GM12878 (cell line): ENCODE measurements around the gene PKD1L1. TPM values are rescaled to one million over a fixed set of nuclear protein-coding genes. Genes with fewer than 3 reads are reported as not detected.

Source experiments
- ATAC-seq: fragments of 200-7000 bp; cut with Tn5 transposase; 3 replicates; pipeline ENCODE4 v1.9.1; 2020; ENCODE audit warnings: mild to moderate bottlenecking, moderate library complexity
- BruUV-seq: library from RNA; stranded (reverse); fragments of 400-500 nt; replicated peaks from 2 replicates; lab custom pipeline; 2021; lab: Mats Ljungman, UMichigan
- CTCF ChIA-PET: fragments of 300-600 bp; sonication (Branson Sonifier 250); formaldehyde crosslinking; extraction: SDS; loops from one replicate; lab custom pipeline; 2021; ENCODE audit warnings: inconsistent platforms; lab: Yijun Ruan, JAX
- POLR2A ChIA-PET: fragments of 350-600 bp; formaldehyde crosslinking; extraction: SDS; loops from one replicate; lab custom pipeline; 2021; ENCODE audit warnings: inconsistent platforms; lab: Charles Lee
- RAD21 ChIA-PET: fragments of 300-600 bp; sonication (Branson Sonifier 250); formaldehyde crosslinking; loops from one replicate; lab custom pipeline; 2023; ENCODE audit warnings: antibody characterized with exemption; ENCODE audit not compliant: unreplicated experiment; lab: Charles Lee
- SMC1A ChIA-PET: fragments of 300-600 bp; sonication (Branson Sonifier 250); formaldehyde crosslinking; loops from one replicate; lab custom pipeline; 2023; ENCODE audit not compliant: unreplicated experiment, uncharacterized antibody; lab: Charles Lee
- DNase-seq: peaks from one replicate; pipeline ENCODE4 v3.0.0-alpha.2; 2011; ENCODE audit warnings: low read depth, low spot score
- FAIRE-seq: peaks from 3 replicates; lab custom pipeline; 2011; peaks lifted over from hg19 to GRCh38; lab: Jason Lieb, UNC
- H2AFZ ChIP-seq: 2 replicates; pipeline ENCODE4 v1.6.0; 2011; ENCODE audit warnings: low read depth, low read length, control low read depth; ENCODE audit not compliant: control insufficient read depth
- H3K27ac ChIP-seq: 2 replicates; pipeline ENCODE4 v1.5.1; 2011; ENCODE audit warnings: control low read depth; ENCODE audit not compliant: control insufficient read depth, insufficient read depth
- H3K27me3 ChIP-seq, 2 experiments: replicated peaks in 1 of 2; 2 replicates each; pipeline versions ENCODE4 v1.6.0 to v1.6.1; 2011; ENCODE audit warnings: low read length in 1 of 2; ENCODE audit not compliant: control insufficient read depth in 2 of 2, insufficient read depth in 2 of 2
- H3K36me3 ChIP-seq, 2 experiments: 2 replicates each; pipeline ENCODE4 v1.5.1; 2011; ENCODE audit warnings: low read length in 1 of 2; ENCODE audit not compliant: control insufficient read depth in 2 of 2, insufficient read depth in 2 of 2
- H3K4me1 ChIP-seq: 2 replicates; pipeline ENCODE4 v1.6.1; 2011; ENCODE audit warnings: mild to moderate bottlenecking, low read length, moderate library complexity, mixed read lengths; ENCODE audit not compliant: control insufficient read depth, insufficient read depth
- H3K4me2 ChIP-seq: 2 replicates; pipeline ENCODE4 v1.6.0; 2011; ENCODE audit warnings: control low read depth; ENCODE audit not compliant: control insufficient read depth, insufficient read depth
- H3K4me3 ChIP-seq: fragments of 200-600 bp; sonication (generic); 2 replicates; pipeline ENCODE4 v1.5.1; 2016
- H3K79me2 ChIP-seq: 2 replicates; pipeline ENCODE4 v1.6.0; 2011; ENCODE audit warnings: low read length; ENCODE audit not compliant: control insufficient read depth, insufficient read depth
- H3K9ac ChIP-seq: 2 replicates; pipeline ENCODE4 v1.8.0; 2011; ENCODE audit warnings: low read length, control low read depth, mixed read lengths; ENCODE audit not compliant: control insufficient read depth, insufficient read depth
- H3K9me3 ChIP-seq: replicated peaks from 3 replicates; pipeline ENCODE4 v1.5.1; 2011; ENCODE audit warnings: mild to moderate bottlenecking, low read length; ENCODE audit not compliant: control insufficient read depth, insufficient read depth
- H4K20me1 ChIP-seq: 2 replicates; pipeline ENCODE4 v1.6.0; 2011; ENCODE audit not compliant: control insufficient read depth, insufficient read depth
- CHD2 ChIP-seq: IDR thresholded peaks from 2 replicates; pipeline ENCODE4 v1.6.1; 2011; ENCODE audit warnings: low read depth, low read length, improper control_type of control experiment, borderline replicate concordance
- EZH2 ChIP-seq: IDR thresholded peaks from 2 replicates; pipeline ENCODE4 v1.6.1; 2012; ENCODE audit warnings: low read depth, mild to moderate bottlenecking, control low read depth, inconsistent platforms, low read length, borderline replicate concordance; ENCODE audit not compliant: control insufficient read depth
- FOXM1 ChIP-seq: IDR thresholded peaks from 2 replicates; pipeline ENCODE4 v1.6.1; 2012; ENCODE audit warnings: low read depth, mild to moderate bottlenecking, inconsistent platforms, low read length, moderate library complexity
- GATAD2B ChIP-seq: fragments of 450-650 bp; conservative IDR thresholded peaks from 2 replicates; pipeline ENCODE4 v1.6.1; 2017; ENCODE audit warnings: low read depth, mild to moderate bottlenecking, moderate library complexity
- IKZF2 ChIP-seq, 2 experiments: fragments of 450-650 bp; IDR thresholded peaks; 2 replicates each; pipeline ENCODE4 v1.6.1; 2017; ENCODE audit warnings: mild to moderate bottlenecking in 2 of 2, moderate library complexity in 2 of 2
- JUND ChIP-seq: IDR thresholded peaks from 2 replicates; pipeline ENCODE4 v1.6.1; 2012; ENCODE audit warnings: low read depth, mild to moderate bottlenecking, low read length, improper control_type of control experiment, moderate library complexity
- NFYB ChIP-seq: IDR thresholded peaks from 2 replicates; pipeline ENCODE4 v1.6.1; 2011; ENCODE audit warnings: low read depth, mild to moderate bottlenecking, low read length, improper control_type of control experiment, moderate library complexity; ENCODE audit not compliant: insufficient read depth
- NR2F1 ChIP-seq: fragments of 450-650 bp; conservative IDR thresholded peaks from 2 replicates; pipeline ENCODE4 v1.6.1; 2017; ENCODE audit warnings: mild to moderate bottlenecking
- RAD21 ChIP-seq: IDR thresholded peaks from 2 replicates; pipeline ENCODE4 v1.6.1; 2011; ENCODE audit warnings: mild to moderate bottlenecking, low read depth, low read length, moderate library complexity; ENCODE audit not compliant: insufficient read depth
- RB1 ChIP-seq: fragments of 450-650 bp; formaldehyde crosslinking; IDR thresholded peaks from 2 replicates; pipeline ENCODE4 v1.6.1; 2017; ENCODE audit warnings: mild to moderate bottlenecking, borderline replicate concordance
- SPI1 ChIP-seq: IDR thresholded peaks from 2 replicates; pipeline ENCODE4 v1.6.1; 2011; ENCODE audit warnings: low read depth, mild to moderate bottlenecking, low read length, moderate library complexity, borderline replicate concordance; ENCODE audit not compliant: insufficient read depth
- ZNF207 ChIP-seq: fragments of 450-650 bp; IDR thresholded peaks from 2 replicates; pipeline ENCODE4 v1.6.1; 2014; ENCODE audit warnings: antibody characterized with exemption, mild to moderate bottlenecking, borderline replicate concordance
- ZNF274 ChIP-seq: IDR thresholded peaks from one replicate; pipeline ENCODE4 v1.8.0; 2011; ENCODE audit not compliant: insufficient read length, insufficient read depth
- ZNF622 ChIP-seq: fragments of 450-650 bp; IDR thresholded peaks from 2 replicates; pipeline ENCODE4 v1.6.1; 2017; ENCODE audit warnings: mild to moderate bottlenecking, inconsistent platforms
- WGBS: methylation state at CpG from one replicate; pipeline ENCODE4 v1.1.6; 2016; ENCODE audit warnings: low lambda C conversion rate; ENCODE audit not compliant: insufficient replicate concordance, insufficient coverage; ENCODE audit errors: missing lambda C conversion rate; 5-methylcytosine and 5-hydroxymethylcytosine counted together
- in situ Hi-C: fragments of 300-500 bp; cut with MboI; formaldehyde crosslinking; loops from 9 replicates; pipeline ENCODE4 v1.14.3; 2018; ENCODE audit warnings: mixed read lengths
- intact Hi-C: fragments of 100-400 bp; cut with micrococcal nuclease; formaldehyde crosslinking; loops from one replicate; pipeline ENCODE4 v1.14.2; 2022; ENCODE audit not compliant: unreplicated experiment
- polyA plus RNA-seq, 11 experiments: library from polyadenylated mRNA; depleted of rRNA in 4 of 11; unstranded in 6 of 11; stranded (reverse) in 5 of 11; fragments of >200 nt; fragmentation: Nextera tagmentation in 4 of 11; fragmentation: Illumina TruSeq in 1 of 11; extraction: Ambion mirVana in 4 of 11; extraction: Trizol in 1 of 11; gene quantifications; 1 replicate in 1 of 11; 2 replicates in 10 of 11; pipeline versions ENCODE4 v1.2.1 to v1.2.3, GENCODE V29; 2011 to 2016; ENCODE audit warnings: inconsistent platforms in 2 of 11, missing spikeins in 2 of 11, low read depth in 1 of 11
- total RNA-seq, 4 experiments: library from RNA; depleted of rRNA in 3 of 4; stranded (reverse); fragments of >200 nt in 3 of 4; fragmentation: Illumina TruSeq in 1 of 4; extraction: Trizol in 1 of 4; gene quantifications; 2 replicates each; pipeline versions ENCODE4 v1.2.1 to v1.2.3, GENCODE V29; 2013 to 2021
- TF ChIP-seq, protein P1 (sequence below): fragments of 450-650 bp; IDR thresholded peaks from 2 replicates; pipeline ENCODE4 v1.6.1; 2014; ENCODE audit warnings: mild to moderate bottlenecking
- TF ChIP-seq, protein P2 (sequence below): fragments of 450-650 bp; IDR thresholded peaks from 2 replicates; pipeline ENCODE4 v1.6.1; 2017; ENCODE audit warnings: mild to moderate bottlenecking, low read depth, inconsistent platforms; ENCODE audit not compliant: poor library complexity, severe bottlenecking

PKD1L1 gene
- total and polyA plus RNA-seq, 10 of the 15 experiments (the other 5 are each of a cell fraction or from before 2014, with no cell fraction given), result under 0.01 to 0.05 (median 0.02) TPM; not detected in 3

DNA sequence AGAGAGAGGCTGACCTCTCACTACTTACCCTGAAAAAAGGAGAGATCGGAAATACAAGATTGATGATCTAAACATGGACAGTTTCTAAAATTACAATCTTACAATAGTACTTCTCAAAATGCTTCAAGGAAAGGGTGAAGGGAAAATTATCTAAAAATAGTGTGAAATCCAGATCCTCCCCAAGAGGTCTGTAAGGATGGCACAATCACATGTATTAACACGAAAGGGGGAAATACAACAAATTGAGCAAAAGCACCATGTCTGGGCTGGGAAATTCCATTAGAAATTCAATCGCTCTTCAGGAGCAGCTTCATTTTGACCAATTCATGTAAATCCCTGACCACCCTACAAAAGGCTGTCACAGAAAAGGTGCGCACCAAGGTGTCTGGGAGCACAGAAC, 67.0 kb downstream of the PKD1L1 start:
- Histone ChIP-seq H2AFZ (no peak overlapping the region), H3K4me1 (no peaks in the 10 kb centered on the region), H3K36me3 (no peaks in the 10 kb centered on the region), H3K4me2 (no peak overlapping the region), H4K20me1 (no peaks in the 10 kb centered on the region), H3K27me3 (peaks cover 3 to 7% of the 10 kb centered on the region in 2 experiments; a peak in 3 of 4 replicates), H3K9ac (no peak overlapping the region), H3K27ac (no peak overlapping the region), H3K9me3 (no peaks in the 10 kb centered on the region), H3K79me2 (no peaks in the 10 kb centered on the region), H3K4me3 (no peak overlapping the region)
- ChIA-PET SMC1A (no interaction called here), RAD21 (no interaction called here), CTCF (no interaction called here), POLR2A (no interaction called here)
- TF ChIP-seq, protein P1, sequence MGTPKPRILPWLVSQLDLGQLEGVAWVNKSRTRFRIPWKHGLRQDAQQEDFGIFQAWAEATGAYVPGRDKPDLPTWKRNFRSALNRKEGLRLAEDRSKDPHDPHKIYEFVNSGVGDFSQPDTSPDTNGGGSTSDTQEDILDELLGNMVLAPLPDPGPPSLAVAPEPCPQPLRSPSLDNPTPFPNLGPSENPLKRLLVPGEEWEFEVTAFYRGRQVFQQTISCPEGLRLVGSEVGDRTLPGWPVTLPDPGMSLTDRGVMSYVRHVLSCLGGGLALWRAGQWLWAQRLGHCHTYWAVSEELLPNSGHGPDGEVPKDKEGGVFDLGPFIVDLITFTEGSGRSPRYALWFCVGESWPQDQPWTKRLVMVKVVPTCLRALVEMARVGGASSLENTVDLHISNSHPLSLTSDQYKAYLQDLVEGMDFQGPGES, result no peak
- TF ChIP-seq ZNF207 (no peak), NFYB (no peak), CHD2 (no peak), ZNF274 (no peak), NR2F1 (no peak), RB1 (no peak), GATAD2B (no peak), IKZF2 (IDR thresholded peaks at IDR 0.05) (no peak), ZNF622 (no peak), SPI1 (no peak), FOXM1 (no peak), JUND (no peak), EZH2 (no peak), RAD21 (no peak)
- TF ChIP-seq, protein P2, sequence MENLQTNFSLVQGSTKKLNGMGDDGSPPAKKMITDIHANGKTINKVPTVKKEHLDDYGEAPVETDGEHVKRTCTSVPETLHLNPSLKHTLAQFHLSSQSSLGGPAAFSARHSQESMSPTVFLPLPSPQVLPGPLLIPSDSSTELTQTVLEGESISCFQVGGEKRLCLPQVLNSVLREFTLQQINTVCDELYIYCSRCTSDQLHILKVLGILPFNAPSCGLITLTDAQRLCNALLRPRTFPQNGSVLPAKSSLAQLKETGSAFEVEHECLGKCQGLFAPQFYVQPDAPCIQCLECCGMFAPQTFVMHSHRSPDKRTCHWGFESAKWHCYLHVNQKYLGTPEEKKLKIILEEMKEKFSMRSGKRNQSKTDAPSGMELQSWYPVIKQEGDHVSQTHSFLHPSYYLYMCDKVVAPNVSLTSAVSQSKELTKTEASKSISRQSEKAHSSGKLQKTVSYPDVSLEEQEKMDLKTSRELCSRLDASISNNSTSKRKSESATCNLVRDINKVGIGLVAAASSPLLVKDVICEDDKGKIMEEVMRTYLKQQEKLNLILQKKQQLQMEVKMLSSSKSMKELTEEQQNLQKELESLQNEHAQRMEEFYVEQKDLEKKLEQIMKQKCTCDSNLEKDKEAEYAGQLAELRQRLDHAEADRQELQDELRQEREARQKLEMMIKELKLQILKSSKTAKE, result no peak
- DNase-seq (no peak), FAIRE-seq (no peak), ATAC-seq (no peak)
- intact Hi-C loops (no loop called here), in situ Hi-C loops (no loop called here)
- no TSS peak for BruUV-seq
- WGBS, result 9% methylated on average over 4 of the region's 4 CpGs
